Endometrial microvascular endothelial cells (primary cell): ENCODE data around the gene RIGI. TPM values are rescaled to one million over a fixed set of nuclear protein-coding genes. Genes with fewer than 3 reads are reported as not detected.
"Not testable (repeated sequence)": the region's sequence is repeated elsewhere in the genome, so short reads cannot be mapped to it uniquely, and the experiment has no call there.

ENCODE experiments used
- in situ Hi-C: cut with HindIII; loops from 2 replicates; pipeline ENCODE4 v1.10.0; 2017; ENCODE audit warnings: low sequenced_read_pairs, low pct_unique_long_range_greater_than_20kb; ENCODE audit errors: inconsistent ontology term
- total RNA-seq: library from RNA; depleted of rRNA; stranded (reverse); fragments of >200 nt; gene quantifications from one replicate; pipeline ENCODE4 v1.2.3, GENCODE V29; 2015; ENCODE audit errors: inconsistent ontology term

Gene RIGI
- total RNA-seq, 1 donor from 2014 or later: 38.1 TPM

- in situ Hi-C loops: no loop called here
Observed at GRCh38 chr9:32543047-32543446, 17.1 kb upstream of the RIGI start.

- in situ Hi-C loops: no loop called here
Observed at GRCh38 chr9:32533816-32534215, 7.8 kb upstream of the RIGI start.

- in situ Hi-C loops: no loop called here
Observed at GRCh38 chr9:32533336-32533735, 7.3 kb upstream of the RIGI start.

- in situ Hi-C loops: no loop called here
Observed at GRCh38 chr9:32526707-32527048, 682 bp upstream of the RIGI start.

- in situ Hi-C loops: no loop called here
Observed at GRCh38 chr9:32525709-32526030, 326 bp downstream of the RIGI start.

- in situ Hi-C loops: no loop called here
Observed at GRCh38 chr9:32524892-32525708, 896 bp downstream of the RIGI start.

- in situ Hi-C loops: not testable (repeated sequence)
Observed at GRCh38 chr9:32524558-32524891, 1.5 kb downstream of the RIGI start.

- in situ Hi-C loops: no loop called here
Observed at GRCh38 chr9:32523910-32524309, 2.1 kb downstream of the RIGI start.

GRCh38 chr9:32518276-32518675, 7.7 kb downstream of the RIGI start:
- in situ Hi-C loops: no loop called here

- in situ Hi-C loops: no loop called here
Observed at GRCh38 chr9:32516241-32516640, 9.8 kb downstream of the RIGI start.

GRCh38 chr9:32508728-32509127, 17.3 kb downstream of the RIGI start:
- in situ Hi-C loops: no loop called here

- in situ Hi-C loops: no loop called here
Observed at GRCh38 chr9:32503008-32503407, 23.0 kb downstream of the RIGI start.

GRCh38 chr9:32502464-32502863, 23.5 kb downstream of the RIGI start:
- in situ Hi-C loops: no loop called here

- in situ Hi-C loops: no loop called here
Observed at GRCh38 chr9:32501868-32502267, 24.1 kb downstream of the RIGI start.

- in situ Hi-C loops: no loop called here
Observed at GRCh38 chr9:32500768-32501167, 25.2 kb downstream of the RIGI start.

- in situ Hi-C loops: no loop called here
Observed at GRCh38 chr9:32497921-32498320, 28.1 kb downstream of the RIGI start.

- in situ Hi-C loops: no loop called here
Observed at GRCh38 chr9:32490601-32491000, 35.4 kb downstream of the RIGI start.

GRCh38 chr9:32487981-32488380, 38.0 kb downstream of the RIGI start:
- in situ Hi-C loops: no loop called here

GRCh38 chr9:32486839-32487562, 39.0 kb downstream of the RIGI start:
- in situ Hi-C loops: no loop called here

GRCh38 chr9:32483343-32483742, 42.7 kb downstream of the RIGI start:
- in situ Hi-C loops: no loop called here
